H1 (cell line): ENCODE results near the gene OSBPL5. TPM values are rescaled to one million over a fixed set of nuclear protein-coding genes. Genes with fewer than 3 reads are reported as not detected.

Experiments used
- CHD1 ChIP-seq: IDR thresholded peaks from 2 replicates; pipeline ENCODE4 v1.6.1; 2012; ENCODE audit warnings: low read depth, low read length, improper control_type of control experiment
- CHD2 ChIP-seq: IDR thresholded peaks from 2 replicates; pipeline ENCODE4 v1.6.1; 2012; ENCODE audit warnings: low read length, improper control_type of control experiment
- E2F6 ChIP-seq: IDR thresholded peaks from 2 replicates; pipeline ENCODE4 v1.6.1; 2012; ENCODE audit warnings: inconsistent platforms
- GTF2F1 ChIP-seq: IDR thresholded peaks from 2 replicates; pipeline ENCODE4 v1.6.1; 2012; ENCODE audit warnings: low read depth, low read length, improper control_type of control experiment, borderline replicate concordance
- JUND ChIP-seq: IDR thresholded peaks from 2 replicates; pipeline ENCODE4 v1.6.1; 2011; ENCODE audit warnings: mild to moderate bottlenecking, improper control_type of control experiment, low read length
- MAX ChIP-seq: IDR thresholded peaks from 2 replicates; pipeline ENCODE4 v1.6.1; 2012; ENCODE audit warnings: inconsistent platforms
- POU5F1 ChIP-seq: IDR thresholded peaks from 2 replicates; pipeline ENCODE4 v1.6.1; 2011; ENCODE audit warnings: low read depth, mild to moderate bottlenecking, low read length, moderate library complexity
- SIN3A ChIP-seq, 2 experiments: IDR thresholded peaks in 1 of 2; conservative IDR thresholded peaks in 1 of 2; 2 replicates each; pipeline ENCODE4 v1.6.1; 2011 to 2012; ENCODE audit warnings: low read length in 2 of 2, improper control_type of control experiment in 1 of 2, low read depth in 1 of 2, mild to moderate bottlenecking in 1 of 2
- SIX5 ChIP-seq: IDR thresholded peaks from 2 replicates; pipeline ENCODE4 v1.6.1; 2011; ENCODE audit warnings: mild to moderate bottlenecking, low read depth, low read length
- TAF7 ChIP-seq: optimal IDR thresholded peaks from 2 replicates; pipeline ENCODE3; 2011; ENCODE audit warnings: low read depth, mild to moderate bottlenecking, inconsistent platforms, low read length, moderate library complexity, borderline replicate concordance
- polyA plus RNA-seq, 7 experiments: library from polyadenylated mRNA; depleted of rRNA in 3 of 7; stranded (reverse) in 5 of 7; unstranded in 2 of 7; fragments of >200 nt in 5 of 7; fragments of 200-250 nt in 2 of 7; gene quantifications; 1 replicate in 5 of 7; 2 replicates in 1 of 7; 4 replicates in 1 of 7; pipeline versions ENCODE4 v1.2.1 to v1.2.3, GENCODE V29; 2011 to 2013; ENCODE audit warnings: missing spikeins in 2 of 7, mixed read lengths in 2 of 7
- total RNA-seq: library from RNA; stranded (reverse); fragmentation: NEBNext Ultra II Directional; extraction: Animal tissue kit (Norgen Biotek cat#: 25700); gene quantifications from 2 replicates; pipeline ENCODE4 v1.2.1, GENCODE V29; 2021

The OSBPL5 gene
- total and polyA plus RNA-seq, 2 of the 8 experiments (the other 6 are each of a cell fraction or from before 2014, with no cell fraction given): 3.4 to 9.9 TPM

- TF ChIP-seq GTF2F1: no peak
- TF ChIP-seq JUND: no peak
- no peak for TF ChIP-seq MAX
- no peak for TF ChIP-seq POU5F1
- no peak for TF ChIP-seq E2F6
- no peak for TF ChIP-seq SIX5
- TF ChIP-seq CHD2: no peak
- TF ChIP-seq TAF7: no peak
- TF ChIP-seq CHD1: no peak
- no peak for TF ChIP-seq SIN3A (conservative IDR thresholded peaks at IDR 0.05 in 1 of 2, IDR thresholded peaks at IDR 0.05 in 1 of 2; ENCODE audit: low read depth in 1 of 2, low read length in 2 of 2)
- TF ChIP-seq, all 59 proteins: peak for 0
Measured at GRCh38 chr11:3201677-3202181, 36.6 kb upstream of the OSBPL5 start (continued).
